KG1 (cell line): ENCODE measurements around the gene UBQLN3.
A peak's percentile ranks its signal among the peaks of the same experiment; 100 is the strongest.

Experiments used
- DNase-seq: peaks from one replicate; lab custom pipeline; 2025; lab: John Stamatoyannopoulos, UW

UBQLN3 gene

DNA sequence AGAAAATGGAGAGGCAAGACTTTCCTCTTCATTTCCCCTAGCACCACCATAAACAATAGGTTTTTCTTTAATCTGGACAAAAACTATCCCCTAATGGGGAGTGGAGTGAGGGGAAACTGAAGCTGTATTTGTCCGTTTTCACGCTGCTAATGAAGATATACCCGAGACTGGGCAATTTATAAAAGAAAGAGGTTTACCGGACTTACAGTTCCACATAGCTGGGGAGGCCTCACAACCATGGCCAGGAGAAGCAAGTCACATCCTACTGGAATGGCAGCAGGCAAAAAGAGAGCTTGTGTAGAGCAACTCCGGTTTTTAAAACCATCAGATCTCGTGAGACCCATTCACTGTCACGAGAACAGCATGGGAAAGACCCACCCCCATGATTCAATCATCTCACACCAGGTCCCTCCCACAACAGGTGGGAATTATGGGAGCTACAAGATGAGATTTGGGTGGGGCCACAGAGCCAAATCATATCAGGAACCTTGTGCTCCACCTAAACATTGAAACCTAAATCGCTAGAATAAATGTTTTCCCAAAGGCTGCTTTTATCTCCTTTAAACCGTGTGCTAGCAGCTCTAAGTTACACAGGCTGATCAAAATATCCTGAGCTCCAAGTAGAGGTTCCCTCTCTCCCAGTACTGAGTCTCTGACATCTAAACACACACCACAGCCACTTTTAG is 4.3 kb downstream of the UBQLN3 start:
- no peak for DNase-seq

DNA sequence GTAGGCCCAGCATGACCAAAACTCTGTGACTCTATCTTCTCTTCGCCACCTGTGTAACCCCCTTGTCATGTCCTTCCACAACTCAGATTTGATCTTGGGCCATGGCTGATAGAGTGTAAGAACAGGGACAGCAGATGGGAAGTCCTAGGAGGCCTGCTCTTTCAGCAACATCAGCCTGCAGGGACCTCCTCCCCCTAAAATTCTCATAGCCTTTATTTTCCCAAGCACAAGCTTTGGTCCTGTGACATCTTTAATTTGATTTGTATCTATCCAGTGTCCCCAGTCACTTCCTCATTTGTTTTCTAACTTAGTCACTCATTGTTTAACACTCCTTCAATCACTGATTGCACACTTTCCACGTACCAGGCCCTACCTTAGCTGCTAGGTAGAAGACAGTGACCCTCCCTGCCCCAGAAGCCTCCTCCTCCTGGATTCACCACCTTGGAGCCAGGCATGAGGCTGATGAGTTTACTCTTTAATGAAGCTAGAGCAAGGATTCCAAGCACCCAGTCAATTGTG is 5.3 kb downstream of the UBQLN3 start:
- no peak for DNase-seq

DNA sequence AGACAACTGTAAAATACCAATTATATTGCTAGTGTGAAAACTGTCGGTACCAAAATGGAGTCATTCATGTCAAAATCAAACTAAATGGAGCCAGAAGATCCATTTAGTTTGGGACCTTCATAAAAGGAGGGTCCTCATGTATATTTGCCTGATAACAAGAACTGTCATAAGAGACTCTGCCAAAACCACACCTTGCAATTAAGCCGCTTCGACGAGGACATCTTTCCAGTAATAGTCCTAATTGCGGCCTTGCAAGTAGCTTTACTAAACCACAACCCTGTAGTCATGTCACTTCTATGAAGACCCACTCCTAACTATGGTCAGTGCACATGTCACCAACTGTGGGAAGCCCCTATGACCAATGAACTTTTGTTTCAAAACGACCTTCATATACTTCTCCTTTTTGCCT is 9.4 kb downstream of the UBQLN3 start:
- DNase-seq = no peak

DNA sequence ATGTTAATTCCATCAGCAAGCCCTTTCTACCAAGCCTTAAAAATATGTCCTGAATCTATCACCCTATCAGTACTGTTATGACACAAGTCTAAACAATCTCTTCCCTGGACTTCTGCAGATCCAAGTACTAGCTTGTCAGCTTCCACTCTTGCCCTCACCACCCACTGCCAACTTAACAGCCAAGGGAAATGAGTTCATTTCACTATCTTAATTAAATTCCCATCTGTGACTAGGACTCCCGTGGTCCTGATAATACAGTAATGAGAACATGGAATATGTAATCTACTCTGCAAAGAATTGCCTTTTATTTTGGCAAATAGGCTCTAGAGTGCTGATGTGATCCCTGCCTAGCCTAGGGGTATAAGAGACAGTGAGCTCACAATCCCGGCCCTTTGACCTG is 10.1 kb downstream of the UBQLN3 start:
- no peak for DNase-seq

DNA sequence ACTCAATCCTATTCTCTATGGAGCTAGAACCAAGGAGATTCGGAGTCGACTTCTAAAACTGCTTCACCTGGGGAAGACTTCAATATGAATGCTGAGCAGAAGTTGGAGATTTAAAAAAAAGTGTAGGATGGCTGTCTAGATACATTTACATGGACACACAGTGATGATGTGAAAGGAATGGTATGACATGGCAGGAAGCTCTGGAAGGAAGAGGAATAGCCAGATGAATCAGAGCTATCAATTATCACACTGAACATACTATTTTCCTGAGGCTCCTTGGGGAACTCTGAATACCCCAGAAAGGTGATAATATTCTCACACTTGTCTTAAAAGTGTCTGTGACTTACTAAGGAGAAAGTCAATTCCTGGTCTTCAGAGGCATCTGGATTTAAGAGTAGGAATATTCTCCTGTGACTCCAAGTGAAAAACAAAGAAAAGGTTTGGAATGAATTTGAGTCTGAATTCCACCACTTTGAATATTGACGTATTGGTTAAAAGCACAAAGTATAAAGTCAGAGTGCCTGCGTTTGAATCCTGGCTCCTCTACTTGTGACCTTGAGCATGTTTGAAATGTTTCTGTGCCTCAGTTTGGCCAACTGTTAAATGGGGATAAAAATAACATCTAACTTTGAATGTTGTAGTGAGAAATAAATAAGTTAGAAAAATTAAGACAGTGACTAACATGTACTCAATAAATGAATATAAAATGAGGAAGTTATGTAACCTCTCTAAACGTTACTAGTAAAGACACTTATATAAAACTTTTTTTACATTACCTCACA is 20.0 kb downstream of the UBQLN3 start:
- DNase-seq = no peak

DNA sequence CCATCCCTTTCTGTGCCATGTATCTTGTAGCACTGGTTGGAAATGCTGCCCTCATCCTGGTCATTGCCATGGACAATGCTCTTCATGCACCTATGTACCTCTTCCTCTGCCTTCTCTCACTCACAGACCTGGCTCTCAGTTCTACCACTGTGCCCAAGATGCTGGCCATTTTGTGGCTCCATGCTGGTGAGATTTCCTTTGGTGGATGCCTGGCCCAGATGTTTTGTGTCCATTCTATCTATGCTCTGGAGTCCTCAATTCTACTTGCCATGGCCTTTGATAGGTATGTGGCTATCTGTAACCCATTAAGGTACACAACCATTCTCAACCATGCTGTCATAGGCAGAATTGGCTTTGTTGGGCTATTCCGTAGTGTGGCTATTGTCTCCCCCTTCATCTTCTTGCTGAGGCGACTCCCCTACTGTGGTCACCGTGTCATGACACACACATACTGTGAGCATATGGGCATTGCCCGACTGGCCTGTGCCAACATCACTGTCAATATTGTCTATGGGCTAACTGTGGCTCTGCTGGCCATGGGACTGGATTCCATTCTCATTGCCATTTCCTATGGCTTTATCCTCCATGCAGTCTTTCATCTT is 20.9 kb downstream of the UBQLN3 start:
- DNase-seq = no peak

DNA sequence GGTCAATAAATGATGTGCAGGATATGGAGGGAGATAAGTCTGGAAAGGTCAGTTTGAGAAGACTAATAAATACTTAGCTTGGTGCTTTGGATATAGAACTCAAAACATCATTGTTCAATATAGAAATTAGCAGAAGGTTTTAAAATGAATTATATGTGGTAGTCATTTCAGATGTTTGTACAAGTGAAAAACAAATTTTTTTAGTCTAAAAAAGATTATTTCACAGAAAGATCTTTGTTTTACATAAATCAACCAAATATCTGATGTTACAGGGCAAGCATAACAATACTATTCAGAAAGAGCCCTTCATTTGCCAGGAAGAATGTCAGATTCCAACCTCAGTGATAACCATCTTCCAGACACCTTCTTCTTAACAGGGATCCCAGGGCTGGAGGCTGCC is 21.4 kb downstream of the UBQLN3 start, which contains the start of gene OR52D1:
OR52D1 (plus strand) TSS at position 301 of the 400 bp plus-strand sequence; CDS start at position 323, 22 bp downstream.
- DNase-seq = no peak

DNA sequence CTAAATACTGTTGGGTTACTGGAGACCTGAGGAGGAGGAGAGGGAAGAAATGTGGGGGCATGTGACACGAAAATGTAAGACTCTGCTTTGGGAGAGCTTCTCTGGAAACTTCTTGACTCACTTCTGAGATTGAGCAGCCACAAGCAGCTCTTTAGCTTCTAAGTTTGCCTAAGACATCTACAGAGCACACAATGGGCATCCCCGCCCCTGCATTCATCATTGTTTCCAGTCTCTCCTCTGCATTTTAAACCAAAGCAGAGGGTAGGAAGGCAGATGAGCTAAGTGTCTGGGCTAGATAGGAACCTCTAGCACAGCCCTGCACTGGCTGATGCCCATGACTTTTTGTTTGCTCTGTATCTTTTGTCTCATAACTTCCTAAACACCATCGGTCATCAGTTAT is 23.3 kb downstream of the UBQLN3 start:
- DNase-seq = no peak

DNA sequence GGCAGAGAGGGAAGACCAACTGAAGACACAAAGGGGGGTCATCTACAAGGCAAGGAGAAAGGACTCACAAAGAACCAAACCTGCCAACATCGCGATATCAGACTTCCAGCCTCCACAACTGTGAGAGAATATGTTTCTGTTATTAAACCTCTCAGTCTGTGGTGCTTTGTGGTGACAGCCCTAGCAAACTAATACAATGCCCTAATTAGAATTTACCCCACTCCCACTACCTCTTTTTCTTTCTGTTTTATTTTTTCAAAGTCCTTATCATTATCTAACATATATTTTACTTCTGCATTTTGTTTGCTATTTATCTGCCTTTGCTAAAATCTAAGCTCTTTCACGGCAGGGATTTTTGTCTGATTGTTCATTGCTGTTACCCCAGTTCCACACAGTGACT is 23.8 kb downstream of the UBQLN3 start:
- DNase-seq = no peak

DNA sequence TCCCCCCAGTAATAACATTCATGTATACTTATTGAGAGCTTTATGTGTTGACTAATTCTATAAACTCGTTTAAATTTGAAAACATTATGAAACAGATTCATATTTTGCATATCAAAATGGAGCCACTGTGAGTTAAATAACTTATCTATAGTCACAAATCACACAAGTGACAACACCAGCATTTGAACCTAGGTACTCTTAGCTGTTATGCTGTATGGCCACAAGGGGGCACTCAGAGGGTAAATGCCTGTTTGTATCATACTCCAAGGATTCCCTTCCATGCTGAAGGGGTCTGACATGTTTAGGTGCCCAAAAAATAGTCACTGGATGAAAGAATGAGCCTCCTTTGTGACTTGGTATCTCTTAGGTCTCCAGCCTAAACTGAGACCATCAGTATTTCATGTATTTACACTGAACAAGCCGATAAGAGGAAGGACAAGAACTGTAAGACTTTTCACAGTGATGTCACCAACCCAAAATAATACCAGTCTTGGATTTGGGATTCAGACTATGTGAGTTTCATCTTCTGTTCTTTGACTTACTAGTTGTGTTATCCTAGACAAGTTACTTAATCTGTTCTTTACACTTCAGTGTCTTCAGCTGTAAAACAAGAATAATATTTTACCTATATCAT is 33.5 kb downstream of the UBQLN3 start:
- peak; percentile 42 for DNase-seq

DNA sequence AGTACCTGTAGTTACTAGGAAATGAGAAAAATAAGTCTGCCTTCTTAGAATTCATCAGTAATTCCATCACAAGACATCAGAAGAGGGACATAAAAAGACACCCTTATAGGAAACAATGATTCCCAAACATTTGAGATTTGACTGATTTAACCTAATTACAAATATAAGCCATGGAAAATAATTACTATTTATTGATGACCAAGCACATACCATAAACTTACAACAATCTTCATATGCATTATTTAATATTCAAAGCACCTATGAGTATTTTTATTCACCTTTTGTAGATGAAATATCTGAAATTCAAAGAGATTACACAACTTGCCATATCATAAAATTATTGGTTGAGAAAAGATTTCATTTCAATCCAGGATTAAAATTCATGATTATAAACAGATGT is 35.8 kb downstream of the UBQLN3 start:
- no peak for DNase-seq

DNA sequence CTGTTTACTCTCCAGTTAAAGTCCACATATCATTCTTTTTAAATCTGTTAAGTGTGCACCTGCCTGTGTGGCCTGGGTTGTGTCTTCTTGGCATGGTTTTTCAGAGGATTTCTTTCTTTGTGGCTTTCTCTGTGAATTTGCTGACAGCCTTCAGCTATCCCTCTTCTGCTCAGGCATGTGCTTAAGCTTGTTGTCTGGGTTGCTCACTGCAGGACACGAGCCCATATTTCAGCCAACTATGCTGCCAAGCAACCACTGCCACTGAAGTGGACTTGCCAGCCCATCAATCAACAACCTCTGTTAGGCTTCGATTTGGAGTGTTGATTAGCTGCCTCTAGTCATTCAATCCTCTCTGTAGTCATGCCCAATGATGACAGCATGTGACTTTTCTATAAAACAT is 42.2 kb downstream of the UBQLN3 start:
- no peak for DNase-seq

DNA sequence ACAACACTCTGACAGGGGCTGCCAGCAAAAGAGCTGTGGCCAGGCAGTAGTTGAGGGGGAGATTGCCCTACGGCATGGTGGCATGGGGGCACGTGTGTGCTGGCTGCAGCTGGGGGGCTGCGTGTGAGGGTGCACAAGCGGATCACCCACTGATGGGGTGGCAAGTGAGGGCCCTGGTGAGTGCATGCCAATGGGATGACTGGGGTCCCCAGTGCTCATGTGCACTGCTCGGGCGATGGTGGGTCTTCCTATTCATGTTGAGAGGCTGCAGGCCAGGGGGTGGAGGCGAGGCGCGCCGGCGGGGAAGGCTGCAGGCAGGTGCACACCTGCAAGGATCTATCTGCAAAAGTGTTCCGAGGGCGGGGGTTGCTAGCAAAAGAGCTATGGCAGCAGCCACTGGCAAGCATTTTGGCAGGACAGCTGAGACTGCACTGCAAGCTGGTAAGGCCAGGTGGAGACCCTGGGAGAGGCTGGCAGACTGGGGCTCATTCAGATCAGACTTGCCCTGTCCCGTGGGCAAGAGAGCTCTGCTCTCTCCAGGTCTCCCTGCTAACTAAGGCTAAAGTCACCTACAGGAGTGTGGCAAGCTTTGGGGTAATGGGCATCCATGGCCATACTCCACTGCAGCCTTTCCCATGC is 48.7 kb downstream of the UBQLN3 start:
- no peak for DNase-seq
